ENCODE measurements around the gene ALPP.
"Not testable (repeated sequence)": the region's sequence is repeated elsewhere in the genome, so short reads cannot be mapped to it uniquely, and the experiment has no call there.

Gene ALPP

GRCh38 chr2:232406556-232407310 lies 28.2 kb downstream of the ALPP start, which contains the start of gene ALPG:
ALPG (plus strand) TSS chr2:232406844; CDS start chr2:232406895, 51 bp downstream.
- DNase-seq (ENCODE audit: low read depth): no peak

GRCh38 chr2:232407428-232408150 lies 29.0 kb downstream of the ALPP start:
- DNase-seq (ENCODE audit: low read depth): not testable (repeated sequence)

GRCh38 chr2:232408269-232408668 lies 29.7 kb downstream of the ALPP start:
- DNase-seq (ENCODE audit: low read depth): not testable (repeated sequence)

- not testable (repeated sequence) for DNase-seq (ENCODE audit: low read depth)
Measured at GRCh38 chr2:232409617-232410016, 31.1 kb downstream of the ALPP start.

DNA sequence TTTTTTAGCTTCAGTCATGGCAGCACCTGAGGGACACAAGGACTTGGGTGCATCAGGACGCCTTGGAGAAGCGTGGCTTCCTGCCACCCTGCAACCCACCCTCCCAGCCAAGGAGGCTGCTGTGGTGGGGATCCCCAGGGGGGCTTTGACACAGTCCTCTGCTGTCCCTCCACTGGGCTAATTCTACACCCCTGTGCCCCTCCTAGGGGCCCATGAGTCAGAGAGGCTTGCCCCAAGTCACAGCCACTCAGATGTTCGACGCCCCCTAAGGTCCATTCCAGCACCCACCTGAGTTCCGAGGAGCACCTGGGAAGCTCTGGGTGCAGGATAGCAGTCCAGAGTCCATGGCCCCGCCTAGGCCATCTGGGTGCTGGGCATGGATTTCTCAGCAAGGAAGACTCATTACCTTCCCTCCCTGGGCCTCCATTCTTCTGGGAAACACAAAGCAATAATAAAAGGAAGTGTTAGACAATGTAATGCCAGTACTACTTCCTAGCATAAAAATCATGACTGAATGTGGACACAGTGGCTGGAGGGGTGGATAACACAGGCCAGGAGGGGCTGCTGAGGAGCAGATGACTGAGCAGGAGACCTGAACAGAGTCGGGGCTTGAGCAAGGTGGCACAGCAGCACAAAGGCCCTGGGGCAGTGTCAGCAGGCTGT lies 31.8 kb downstream of the ALPP start:
- DNase-seq (ENCODE audit: low read depth): no peak

DNA sequence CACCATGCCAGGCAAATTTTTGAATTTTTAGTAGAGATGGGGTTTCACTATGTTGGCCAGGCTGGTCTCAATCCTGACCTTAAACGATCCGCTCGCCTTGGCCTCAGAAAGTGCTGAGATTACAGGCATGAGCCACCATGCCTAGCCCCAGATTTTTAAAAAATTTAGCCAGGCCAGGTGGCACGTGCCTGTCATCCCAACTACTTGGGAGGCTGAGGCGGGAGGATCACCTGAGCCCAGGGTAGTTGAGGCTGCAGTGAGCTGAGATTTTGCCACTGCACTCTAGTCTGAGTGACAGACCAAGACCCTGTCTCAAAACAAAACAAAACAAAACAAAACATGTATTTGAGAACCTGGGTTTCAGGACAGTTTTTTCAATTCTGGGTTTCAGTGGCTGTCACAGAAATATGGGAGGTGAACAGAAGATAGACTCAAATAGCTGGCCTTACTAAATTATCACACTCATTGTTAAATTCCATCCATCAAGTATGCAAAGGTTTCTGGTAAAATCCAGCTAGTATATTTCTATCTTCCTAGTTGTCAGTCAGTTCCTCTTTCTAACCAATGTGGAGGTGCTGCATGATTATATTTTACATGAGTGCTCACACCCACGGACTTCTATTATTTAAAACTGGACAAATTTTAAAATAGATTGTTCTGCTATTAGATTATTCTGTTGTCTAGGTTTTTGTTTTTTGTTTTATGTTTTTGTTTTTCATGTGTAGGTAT lies 33.5 kb downstream of the ALPP start:
- no peak for DNase-seq (ENCODE audit: low read depth)

DNA sequence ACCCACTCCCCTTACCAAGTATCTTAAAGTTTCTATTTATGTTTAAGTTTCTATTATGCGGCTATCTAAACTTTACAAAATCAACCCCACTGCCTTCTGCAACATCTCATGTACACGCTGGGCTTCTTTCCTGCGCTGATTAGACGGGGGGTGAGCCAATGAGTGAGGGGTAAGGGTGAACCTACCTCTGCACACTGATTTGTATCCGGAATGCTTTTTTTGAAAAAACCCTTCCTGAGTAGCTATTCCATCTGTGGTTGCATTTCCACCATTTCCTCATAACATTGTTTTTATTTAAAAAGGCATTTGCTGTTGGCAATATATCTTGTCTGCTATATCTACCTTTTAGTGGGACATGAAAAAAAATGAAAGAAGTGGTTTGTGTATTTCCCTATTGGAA lies 34.4 kb downstream of the ALPP start:
- DNase-seq (ENCODE audit: low read depth): no peak

DNA sequence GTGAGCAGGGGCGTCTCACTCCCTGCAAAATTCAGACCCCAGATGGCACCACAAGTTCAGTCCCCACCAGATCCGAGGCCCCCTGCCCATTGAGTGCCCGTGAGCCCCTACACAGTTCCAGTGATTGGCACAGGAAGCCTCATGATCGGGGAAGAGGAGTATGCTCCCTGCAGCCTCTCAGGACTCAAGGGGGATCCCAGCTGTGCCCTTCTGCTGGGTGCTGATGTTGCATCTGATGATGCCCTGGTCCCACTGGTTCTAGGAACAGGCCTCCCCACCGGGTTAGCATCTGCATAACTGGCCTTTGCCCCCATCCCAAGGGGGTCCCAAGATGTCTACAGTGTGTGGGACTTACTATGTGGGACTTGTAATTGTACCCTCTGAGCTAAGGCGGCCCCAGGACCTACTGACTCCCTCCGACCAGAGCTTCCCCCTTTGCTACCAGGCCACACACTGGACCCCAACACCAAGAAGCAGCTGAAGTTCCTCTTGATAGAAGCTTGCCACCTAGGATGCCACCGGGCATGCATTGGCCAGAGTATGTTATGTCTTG lies 36.7 kb downstream of the ALPP start:
- no peak for DNase-seq (ENCODE audit: low read depth)

DNA sequence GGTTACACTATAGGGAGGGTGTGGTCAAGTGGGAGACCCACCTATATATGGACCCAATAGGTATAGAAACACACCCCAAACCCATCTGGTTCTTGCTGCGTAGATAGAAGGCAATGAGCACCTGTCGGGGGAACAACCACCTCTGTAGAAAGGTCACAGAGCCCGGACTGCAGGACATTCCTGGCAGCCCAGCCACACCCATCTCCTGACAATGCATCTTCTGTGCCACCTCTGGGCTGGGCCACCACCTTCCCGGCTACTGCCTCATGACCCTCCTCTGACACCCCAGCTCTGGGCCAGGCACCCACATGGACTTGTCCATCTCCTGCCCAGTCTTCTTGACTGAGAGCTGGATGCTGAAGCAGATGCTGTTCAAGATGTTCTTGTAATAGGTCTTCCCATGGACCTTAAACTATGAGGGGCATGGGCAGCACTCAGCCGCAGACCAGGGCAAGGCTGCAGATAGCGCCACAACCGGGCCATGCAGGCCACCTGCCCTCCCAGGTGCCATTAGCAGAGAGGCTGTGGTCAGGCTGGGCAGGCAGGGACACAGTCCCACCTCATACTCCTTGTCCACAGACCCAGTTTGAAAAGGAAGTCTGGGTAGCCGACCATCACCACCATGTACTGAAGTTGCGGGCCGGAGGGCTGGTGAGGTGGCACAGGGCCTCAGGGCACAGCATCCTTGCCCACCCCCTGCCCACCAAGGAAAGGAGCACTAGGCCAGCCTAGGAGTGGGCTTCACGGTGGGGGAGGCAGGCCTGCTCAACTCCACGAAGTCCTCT lies 37.4 kb downstream of the ALPP start:
- no peak for DNase-seq (ENCODE audit: low read depth)

DNA sequence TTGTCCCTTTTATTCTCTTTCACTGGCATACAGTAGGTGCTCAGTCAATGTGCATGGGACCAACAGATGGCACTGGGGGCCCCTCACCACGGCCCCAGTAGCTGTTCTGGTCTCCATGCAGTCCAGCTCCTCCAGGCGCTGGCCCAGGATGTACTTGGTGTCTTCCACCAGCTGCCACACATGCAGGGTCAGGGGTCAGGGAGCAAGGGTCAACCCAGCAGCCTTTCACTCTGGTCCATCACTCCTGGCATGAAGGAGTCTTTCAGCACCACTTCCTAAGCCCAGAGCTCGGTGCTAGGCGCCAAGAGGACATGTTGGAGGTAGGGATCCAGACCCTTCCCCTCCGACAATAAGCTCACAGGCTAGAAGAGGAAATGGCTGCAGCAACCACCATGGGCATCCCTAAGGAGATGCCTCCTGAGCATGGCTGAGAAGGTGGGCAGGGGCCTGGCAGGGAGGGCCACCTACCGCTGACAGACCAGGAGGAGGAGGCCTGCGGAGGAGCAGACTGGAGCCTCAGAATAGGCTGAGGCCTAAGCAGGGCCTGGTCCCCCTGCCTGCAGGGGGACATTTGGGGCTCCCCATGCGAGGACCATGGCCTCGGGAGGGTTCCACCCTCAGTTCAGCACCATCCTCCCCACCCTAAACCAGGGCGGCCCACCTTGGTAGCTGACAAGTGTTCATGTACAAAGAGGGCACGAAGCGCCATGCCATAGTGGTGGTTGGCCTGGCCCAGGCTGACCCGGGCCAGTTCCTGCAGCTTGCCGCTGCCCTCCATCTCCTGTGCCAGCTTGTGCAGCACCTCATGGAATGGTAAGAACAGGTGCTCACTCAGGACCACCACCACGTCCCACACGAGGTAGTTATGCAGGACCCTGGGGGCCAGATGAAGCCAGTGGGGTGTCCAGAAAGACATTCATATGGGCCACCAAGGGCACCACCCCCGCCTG lies 38.2 kb downstream of the ALPP start:
- DNase-seq (ENCODE audit: low read depth): no peak

GRCh38 chr2:232417489-232417888 lies 38.9 kb downstream of the ALPP start:
- DNase-seq (ENCODE audit: low read depth): no peak

- DNase-seq (ENCODE audit: low read depth): no peak
Measured at GRCh38 chr2:232418056-232418455, 39.5 kb downstream of the ALPP start.

GRCh38 chr2:232418466-232419244 lies 40.1 kb downstream of the ALPP start:
- DNase-seq (ENCODE audit: low read depth): no peak

- no peak for DNase-seq (ENCODE audit: low read depth)
Measured at GRCh38 chr2:232419245-232420072, 40.9 kb downstream of the ALPP start.

DNA sequence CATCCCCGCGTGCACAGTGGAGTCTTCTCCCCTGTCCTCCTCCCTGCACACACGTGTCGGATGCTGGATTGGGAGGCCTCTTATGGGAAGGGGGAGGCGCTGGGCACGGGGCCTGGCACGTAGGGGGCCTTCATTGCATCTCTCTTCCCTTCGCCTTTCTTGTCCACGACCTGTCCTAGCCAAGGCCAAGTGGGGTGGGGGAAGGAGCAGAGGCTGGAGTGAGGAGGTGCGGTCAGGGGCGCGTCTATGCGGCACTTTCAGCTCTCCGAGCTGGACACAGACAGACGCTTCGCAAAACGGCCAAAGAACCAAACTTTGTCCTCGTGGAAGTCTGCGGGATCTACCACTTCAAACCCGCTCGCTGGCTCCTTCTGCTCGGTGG lies 41.5 kb downstream of the ALPP start:
- DNase-seq (ENCODE audit: low read depth): no peak

DNA sequence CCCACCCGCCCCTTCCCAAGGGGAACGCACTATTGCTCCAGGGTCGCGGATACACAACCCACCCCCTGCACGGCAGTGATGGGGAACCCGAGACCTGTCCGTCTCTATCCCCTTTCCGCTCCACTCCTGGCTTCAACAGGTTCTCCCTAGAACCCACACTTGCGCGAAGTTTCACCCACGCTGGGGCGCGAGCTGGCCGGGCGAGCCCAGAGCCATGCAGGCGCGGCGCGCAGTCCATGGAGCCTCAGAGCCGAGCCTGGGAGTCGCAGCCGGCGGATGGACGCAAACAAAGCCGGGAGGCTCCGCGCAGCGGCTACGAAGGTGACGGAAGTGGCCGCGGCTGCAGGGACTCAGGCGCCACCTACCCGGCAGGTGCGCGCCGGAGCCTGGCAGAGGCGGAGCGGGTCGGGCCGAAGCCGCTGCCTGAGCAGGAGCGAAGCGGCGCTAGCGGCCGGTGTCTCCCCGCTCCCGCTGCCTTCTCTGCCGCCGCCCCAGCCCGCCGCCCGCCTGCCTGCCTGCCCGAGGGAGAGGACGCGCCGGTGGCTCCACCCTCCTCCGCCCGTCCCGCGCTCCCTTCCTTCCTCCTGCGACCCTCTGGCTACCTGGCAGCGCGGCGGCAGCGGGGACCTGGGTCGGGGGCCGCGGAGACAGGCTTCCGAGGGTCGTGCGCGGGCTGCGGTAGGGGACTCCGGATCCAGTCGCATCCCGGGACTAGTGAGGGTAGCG lies 42.1 kb downstream of the ALPP start:
- DNase-seq (ENCODE audit: low read depth): no peak

DNA sequence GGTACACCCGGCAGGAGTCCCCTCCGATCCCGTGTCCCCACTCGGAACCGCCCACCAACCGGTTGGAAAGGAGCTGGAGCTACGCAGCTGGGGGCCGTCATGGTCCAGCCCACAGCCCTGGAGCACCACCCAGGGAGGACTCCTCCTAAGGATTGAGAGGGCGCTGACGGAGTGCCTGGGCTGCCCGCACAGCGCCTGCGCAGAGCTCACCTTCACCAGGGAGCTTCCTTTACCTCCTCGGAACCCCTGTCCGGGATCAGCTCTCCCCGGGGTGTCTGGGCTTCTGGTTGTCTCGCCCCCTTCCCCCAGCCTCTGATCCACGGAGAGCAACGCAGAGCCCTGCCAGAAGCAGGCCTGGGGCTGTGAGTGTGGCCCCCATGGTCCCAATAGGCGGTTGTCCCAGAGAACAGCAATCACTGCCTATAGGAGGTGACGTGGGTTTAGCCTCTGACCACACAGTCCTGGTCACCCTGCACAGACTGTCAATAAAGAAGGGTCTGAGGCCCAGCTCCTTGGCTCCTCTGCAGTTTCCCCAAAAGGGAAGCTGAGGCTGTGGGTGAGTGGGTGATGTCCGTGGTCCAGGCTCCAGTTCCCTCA lies 42.7 kb downstream of the ALPP start:
- DNase-seq (ENCODE audit: low read depth): no peak

Measured in stimulated activated CD8-positive, alpha-beta memory T cell treated with anti-CD3 and anti-CD28 coated beads, Interleukin-15, amount 100 ng/mL, for 24 hours (primary cell).